ENCODE results near the gene GPR146. TPM values are rescaled to one million over a fixed set of nuclear protein-coding genes. Genes with fewer than 3 reads are reported as not detected.

The GPR146 gene
- total RNA-seq, 2 donors from 2014 or later: 0.66 to 0.75 TPM

DNA sequence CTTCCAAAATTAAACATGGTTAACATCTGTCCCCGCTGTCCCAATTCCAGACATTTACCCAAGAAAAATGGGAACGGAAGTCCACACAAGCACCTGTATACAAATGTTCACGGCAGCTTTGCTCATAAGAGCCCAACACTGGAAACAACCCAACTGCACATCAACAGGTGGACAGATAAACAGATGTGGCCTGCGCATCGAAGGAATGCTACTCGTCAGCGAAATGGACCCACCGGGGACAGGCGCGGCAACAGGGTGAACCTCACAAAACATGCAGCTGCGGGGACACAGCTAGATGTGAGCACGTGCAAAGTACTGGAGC, 20.9 kb downstream of the GPR146 start:
- Mint-ChIP-seq H3K4me1 (peaks cover 4% of the 10 kb centered on the region), H3K27ac (no peak overlapping the region), H3K36me3 (ENCODE audit: low read depth) (peaks cover 5% of the 10 kb centered on the region), H3K4me3 (no peak overlapping the region), H3K27me3 (ENCODE audit: insufficient read depth) (no peaks in the 10 kb centered on the region), H3K9me3 (peaks cover 5% of the 10 kb centered on the region)
- TF ChIP-seq, protein P1, sequence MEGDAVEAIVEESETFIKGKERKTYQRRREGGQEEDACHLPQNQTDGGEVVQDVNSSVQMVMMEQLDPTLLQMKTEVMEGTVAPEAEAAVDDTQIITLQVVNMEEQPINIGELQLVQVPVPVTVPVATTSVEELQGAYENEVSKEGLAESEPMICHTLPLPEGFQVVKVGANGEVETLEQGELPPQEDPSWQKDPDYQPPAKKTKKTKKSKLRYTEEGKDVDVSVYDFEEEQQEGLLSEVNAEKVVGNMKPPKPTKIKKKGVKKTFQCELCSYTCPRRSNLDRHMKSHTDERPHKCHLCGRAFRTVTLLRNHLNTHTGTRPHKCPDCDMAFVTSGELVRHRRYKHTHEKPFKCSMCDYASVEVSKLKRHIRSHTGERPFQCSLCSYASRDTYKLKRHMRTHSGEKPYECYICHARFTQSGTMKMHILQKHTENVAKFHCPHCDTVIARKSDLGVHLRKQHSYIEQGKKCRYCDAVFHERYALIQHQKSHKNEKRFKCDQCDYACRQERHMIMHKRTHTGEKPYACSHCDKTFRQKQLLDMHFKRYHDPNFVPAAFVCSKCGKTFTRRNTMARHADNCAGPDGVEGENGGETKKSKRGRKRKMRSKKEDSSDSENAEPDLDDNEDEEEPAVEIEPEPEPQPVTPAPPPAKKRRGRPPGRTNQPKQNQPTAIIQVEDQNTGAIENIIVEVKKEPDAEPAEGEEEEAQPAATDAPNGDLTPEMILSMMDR (conservative IDR thresholded peaks at IDR 0.05): no peak
- WGBS, 2 experiments (ENCODE audit: insufficient coverage in 1 of 2, insufficient read length in 1 of 2): 92 to 96% methylated on average over 12 of the region's 12 CpGs
- Histone ChIP-seq H3K27me3 (ENCODE audit: control insufficient read depth, insufficient read depth, low read length, poor library complexity, severe bottlenecking) (no peaks in the 10 kb centered on the region), H3K27ac (ENCODE audit: low read depth, low read length) (no peak overlapping the region), H3K36me3 (ENCODE audit: control insufficient read depth, insufficient read depth, low read length) (no peaks in the 10 kb centered on the region), H3K9ac (ENCODE audit: extremely low read depth, low read length, poor library complexity, severe bottlenecking) (no peak overlapping the region), H3K4me1 (ENCODE audit: control insufficient read depth, insufficient read depth, low read length) (peaks cover 9% of the 10 kb centered on the region), H3K4me3 (ENCODE audit: low read length) (no peak overlapping the region), H3K9me3 (ENCODE audit: control insufficient read depth, low read length) (no peaks in the 10 kb centered on the region)
- no peak for DNase-seq

DNA sequence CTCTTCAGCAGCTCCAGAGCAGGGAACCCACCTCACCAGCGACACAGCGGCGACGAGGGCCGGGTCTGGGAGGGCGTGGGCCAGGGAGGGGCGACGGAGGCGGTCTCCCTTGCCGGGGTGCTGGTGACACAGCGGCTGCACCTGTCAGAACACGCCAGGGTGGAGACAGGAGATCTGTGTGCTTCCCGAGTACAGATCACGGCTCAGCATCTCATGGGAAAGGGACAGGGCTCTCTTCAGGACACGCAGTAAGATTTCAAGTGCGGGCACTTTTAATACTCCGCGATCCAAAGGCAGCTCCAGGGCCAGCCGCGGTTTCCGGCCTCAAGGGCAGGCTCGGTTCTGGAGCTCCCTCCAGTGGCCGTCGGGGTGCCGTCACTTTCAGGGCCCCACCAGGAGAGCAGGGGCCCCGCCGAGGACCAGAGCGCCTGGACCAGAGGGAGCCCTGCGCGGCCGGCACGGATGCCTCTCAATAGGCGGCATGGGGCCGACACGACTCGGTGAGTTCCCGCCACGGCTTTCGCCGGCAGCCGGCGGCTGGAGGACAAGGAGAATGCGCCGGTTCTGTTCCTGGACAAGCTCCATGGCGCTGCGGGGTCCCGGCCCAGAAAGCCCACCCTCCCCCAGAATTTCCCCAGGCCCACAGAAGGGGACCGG, 21.4 kb downstream of the GPR146 start:
- H3K4me1 Mint-ChIP-seq: peaks cover 4% of the 10 kb centered on the region
- Histone ChIP-seq H3K4me3 (ENCODE audit: low read length) (no peak overlapping the region), H3K9ac (ENCODE audit: extremely low read depth, low read length, poor library complexity, severe bottlenecking) (no peak overlapping the region), H3K4me1 (ENCODE audit: control insufficient read depth, insufficient read depth, low read length) (peaks cover 6% of the 10 kb centered on the region), H3K9me3 (ENCODE audit: control insufficient read depth, low read length) (peaks cover 5% of the 10 kb centered on the region), H3K27ac (ENCODE audit: low read depth, low read length) (no peak overlapping the region), H3K36me3 (ENCODE audit: control insufficient read depth, insufficient read depth, low read length) (no peaks in the 10 kb centered on the region), H3K27me3 (ENCODE audit: control insufficient read depth, insufficient read depth, low read length, poor library complexity, severe bottlenecking) (no peaks in the 10 kb centered on the region)
- no peak overlapping the region for H3K4me3 Mint-ChIP-seq
- no peak overlapping the region for H3K27ac Mint-ChIP-seq
- H3K36me3 Mint-ChIP-seq (ENCODE audit: low read depth): peaks cover 5% of the 10 kb centered on the region
- peaks cover 9% of the 10 kb centered on the region for H3K9me3 Mint-ChIP-seq
- peak; percentile 97 for DNase-seq
- no peaks in the 10 kb centered on the region for H3K27me3 Mint-ChIP-seq (ENCODE audit: insufficient read depth)
- WGBS, 2 experiments (ENCODE audit: insufficient coverage in 1 of 2, insufficient read length in 1 of 2): 40 to 48% methylated on average over 30 to 48 of the region's 48 CpGs
- TF ChIP-seq, protein P1 (conservative IDR thresholded peaks at IDR 0.05): peak; percentile 93

DNA sequence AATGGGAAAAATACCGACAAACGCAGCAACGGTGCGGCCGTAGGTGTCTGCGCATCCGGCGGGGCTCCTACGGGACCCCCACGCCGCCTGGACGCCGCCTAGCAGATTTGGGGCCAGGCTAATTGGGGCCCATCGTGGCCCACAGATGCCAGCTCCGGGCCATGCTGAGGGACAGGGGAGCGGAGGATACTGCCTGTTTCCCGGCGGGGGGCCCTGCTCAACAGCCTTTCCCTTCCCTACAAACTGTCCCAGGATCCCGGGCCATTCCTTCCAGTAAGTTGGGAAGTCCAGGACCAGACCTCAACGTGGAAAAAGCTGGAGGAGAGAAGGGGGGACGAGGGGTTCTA, 21.9 kb downstream of the GPR146 start:
- no peak for DNase-seq
- Histone ChIP-seq H3K36me3 (ENCODE audit: control insufficient read depth, insufficient read depth, low read length) (no peaks in the 10 kb centered on the region), H3K9ac (ENCODE audit: extremely low read depth, low read length, poor library complexity, severe bottlenecking) (no peak overlapping the region), H3K4me3 (ENCODE audit: low read length) (no peak overlapping the region), H3K9me3 (ENCODE audit: control insufficient read depth, low read length) (peaks cover 6% of the 10 kb centered on the region), H3K4me1 (ENCODE audit: control insufficient read depth, insufficient read depth, low read length) (peaks cover 2% of the 10 kb centered on the region), H3K27ac (ENCODE audit: low read depth, low read length) (no peak overlapping the region), H3K27me3 (ENCODE audit: control insufficient read depth, insufficient read depth, low read length, poor library complexity, severe bottlenecking) (no peaks in the 10 kb centered on the region)
- Mint-ChIP-seq H3K4me1 (peaks cover 4% of the 10 kb centered on the region), H3K36me3 (ENCODE audit: low read depth) (peaks cover 5% of the 10 kb centered on the region), H3K27ac (no peak overlapping the region), H3K27me3 (ENCODE audit: insufficient read depth) (no peaks in the 10 kb centered on the region), H3K4me3 (no peak overlapping the region), H3K9me3 (peaks cover 14% of the 10 kb centered on the region)
- WGBS, 2 experiments (ENCODE audit: insufficient coverage in 1 of 2, insufficient read length in 1 of 2): 87 to 90% methylated on average over 18 to 20 of the region's 21 CpGs
- TF ChIP-seq, protein P1 (conservative IDR thresholded peaks at IDR 0.05): no peak
